Measurements from ENCODE around the gene CCN2. TPM values are rescaled to one million over a fixed set of nuclear protein-coding genes. Genes with fewer than 3 reads are reported as not detected.

Gene CCN2
- total and polyA plus RNA-seq, 2 of the 8 experiments (the other 6 are each of a cell fraction or from before 2014, with no cell fraction given): 25.0 to 107 TPM

- peak; percentile 19 for TF ChIP-seq CHD7 (IDR thresholded peaks at IDR 0.05; ENCODE audit: insufficient replicate concordance, low read length)
- no peak for TF ChIP-seq NANOG (IDR thresholded peaks at IDR 0.05; ENCODE audit: insufficient read depth, low read depth, low read length, poor library complexity, severe bottlenecking)
- TF ChIP-seq KDM4A (IDR thresholded peaks at IDR 0.05; ENCODE audit: low read depth, low read length, severe bottlenecking): no peak
- TF ChIP-seq EP300 (IDR thresholded peaks at IDR 0.05; ENCODE audit: borderline replicate concordance in 1 of 2, low read depth in 2 of 2, low read length in 2 of 2): no peak
- TF ChIP-seq YY1 (IDR thresholded peaks at IDR 0.05; ENCODE audit: low read depth, low read length): no peak
- TF ChIP-seq CEBPB (IDR thresholded peaks at IDR 0.05; ENCODE audit: low read depth, low read length): no peak
- no peak for TF ChIP-seq KDM5A (IDR thresholded peaks at IDR 0.05; ENCODE audit: low read length)
- no peak for TF ChIP-seq GABPA (IDR thresholded peaks at IDR 0.05; ENCODE audit: borderline replicate concordance, insufficient read depth, low read length)
- no peak for TF ChIP-seq BACH1 (IDR thresholded peaks at IDR 0.05; ENCODE audit: low read length)
Observed at GRCh38 chr6:131948692-131949619, 2.2 kb downstream of the CCN2 start (continued).
